Ramos (cell line): Measurements from ENCODE around the gene FMNL1.

ENCODE experiments used
- in situ Hi-C: fragments of 300-500 bp; cut with MboI; formaldehyde crosslinking; loops from one replicate; pipeline ENCODE4 v1.14.3; 2022; ENCODE audit warnings: low sequenced_read_pairs; ENCODE audit not compliant: unreplicated experiment

The FMNL1 gene

DNA sequence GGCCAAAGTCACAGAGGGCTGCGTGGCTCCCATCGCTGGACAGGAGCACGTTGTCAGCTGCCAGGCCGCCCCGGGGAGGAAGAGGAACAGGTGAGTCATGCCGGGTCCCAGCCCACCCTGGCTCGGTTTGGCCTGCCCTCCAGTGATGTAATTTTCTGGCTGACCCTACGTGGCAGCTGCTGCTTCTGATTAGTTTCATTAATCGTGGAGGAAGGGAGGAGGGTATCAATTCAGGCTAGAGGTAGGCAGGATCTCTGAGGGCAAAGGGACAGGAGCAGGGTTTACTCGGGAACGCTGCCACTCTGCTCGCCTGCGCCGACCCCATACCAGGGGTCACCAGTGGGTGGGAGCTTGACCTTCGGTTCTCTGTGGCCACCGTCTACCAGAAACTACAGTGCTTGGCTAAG lies 51.9 kb downstream of the FMNL1 start:
- in situ Hi-C loops: no loop called here

DNA sequence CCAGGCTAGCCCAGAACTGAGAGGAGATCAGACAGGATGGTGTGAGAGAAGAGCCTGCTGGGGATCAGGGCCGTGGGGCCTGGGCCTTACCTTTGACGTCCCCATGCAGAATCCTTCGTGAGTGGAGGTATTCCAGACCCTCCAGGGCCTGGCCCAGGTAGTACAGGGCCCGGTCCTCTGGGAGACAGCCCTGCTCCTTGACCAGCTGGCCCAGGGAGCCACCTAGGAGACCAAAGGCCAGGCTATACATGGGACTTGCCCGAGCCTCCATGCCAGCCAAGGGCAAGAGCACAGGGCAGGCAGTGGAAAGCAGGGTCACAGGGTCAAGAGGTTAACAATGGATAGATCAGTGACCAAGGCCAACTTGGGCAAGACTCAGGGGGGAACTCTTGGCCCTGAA lies 52.3 kb downstream of the FMNL1 start:
- in situ Hi-C loops: no loop called here

DNA sequence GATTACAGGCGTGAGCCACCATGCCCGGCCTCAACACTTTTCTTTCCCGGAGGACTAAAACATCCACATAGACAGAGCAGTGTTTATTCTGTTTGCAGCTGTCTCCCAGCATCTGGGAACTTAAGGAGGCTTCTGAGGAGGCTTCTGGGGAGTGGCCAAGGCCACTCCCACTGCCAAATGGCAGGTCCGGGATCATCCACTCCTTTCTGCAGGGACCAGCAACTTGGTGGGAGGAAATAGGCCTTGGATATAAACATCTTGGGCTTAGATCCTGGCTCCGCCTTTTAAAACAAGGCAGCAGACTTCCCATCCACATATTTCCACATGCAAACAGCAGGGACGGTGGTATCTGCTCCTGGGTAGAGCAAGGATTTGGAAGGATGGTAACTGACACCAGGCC lies 54.3 kb downstream of the FMNL1 start:
- in situ Hi-C loops: no loop called here

DNA sequence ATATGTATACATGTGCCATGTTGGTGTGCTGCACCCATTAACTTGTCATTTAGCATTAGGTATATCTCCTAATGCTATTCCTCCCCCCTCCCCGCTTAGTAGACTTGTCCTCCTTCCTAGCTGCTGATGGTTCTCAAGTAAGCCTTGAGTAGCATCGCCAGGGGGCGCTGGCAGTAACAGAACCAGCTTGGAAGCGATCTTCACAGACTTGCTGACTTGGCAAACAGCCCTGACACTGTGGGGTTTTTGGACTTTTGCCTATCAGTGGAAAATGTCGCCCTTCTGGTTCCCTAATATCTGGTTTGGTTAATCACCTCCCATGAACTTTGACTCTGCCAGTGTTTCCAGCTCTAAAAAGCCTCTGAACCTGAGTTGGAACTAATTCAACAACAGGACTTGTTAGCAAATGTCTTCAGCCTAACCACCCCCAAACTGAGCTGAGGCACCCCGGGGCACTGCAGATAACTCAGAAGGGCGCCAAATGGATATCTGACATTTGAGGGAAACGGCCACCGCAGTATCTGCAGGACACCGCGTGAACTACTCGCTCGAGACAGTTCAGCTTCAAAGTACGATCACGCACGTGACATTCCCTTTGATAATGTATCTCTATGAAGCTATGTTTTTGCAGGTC lies 55.6 kb downstream of the FMNL1 start:
- in situ Hi-C loops: no loop called here

DNA sequence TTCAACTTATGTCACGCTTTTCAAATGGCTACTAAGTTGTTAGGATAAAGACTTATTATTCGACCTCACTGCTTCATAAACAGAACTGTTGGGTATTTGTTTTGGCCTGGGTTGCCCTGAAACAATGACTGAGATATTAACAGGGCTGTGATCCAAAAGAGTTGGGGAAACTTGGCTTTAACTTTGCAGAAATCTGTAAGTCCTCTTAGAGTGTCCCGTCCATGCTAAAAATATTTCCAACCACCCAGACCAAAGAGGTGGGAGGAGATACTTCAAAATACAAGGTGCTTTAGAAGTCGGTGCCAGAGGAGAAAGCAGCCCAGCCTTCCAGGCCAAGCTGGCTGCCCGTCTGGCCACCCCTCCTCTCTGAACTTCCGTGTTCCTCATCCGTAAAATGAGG lies 56.3 kb downstream of the FMNL1 start:
- in situ Hi-C loops: no loop called here

DNA sequence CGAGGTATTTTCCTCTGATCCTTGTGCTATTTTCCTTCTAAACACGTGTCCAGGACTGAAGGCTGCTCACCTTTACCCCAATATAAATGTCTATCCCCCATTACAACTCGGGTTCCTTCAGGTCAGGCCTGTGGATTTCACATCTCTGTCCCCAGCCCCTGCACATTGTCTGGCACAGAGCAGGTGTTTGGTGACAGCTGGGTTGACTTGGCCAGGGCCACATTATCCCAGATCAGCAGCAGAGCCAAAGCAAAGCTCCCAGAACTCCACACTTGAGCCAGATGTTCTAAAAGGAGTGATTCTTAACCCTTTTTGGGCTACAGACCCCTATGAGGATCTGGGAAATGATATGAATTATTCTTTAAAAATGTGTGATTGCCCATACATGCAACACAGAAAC lies 58.2 kb downstream of the FMNL1 start:
- in situ Hi-C loops: loop anchor here (5.0 kb wide), 1 partner anchor 107 kb away; no protein-coding TSS in a partner anchor

DNA sequence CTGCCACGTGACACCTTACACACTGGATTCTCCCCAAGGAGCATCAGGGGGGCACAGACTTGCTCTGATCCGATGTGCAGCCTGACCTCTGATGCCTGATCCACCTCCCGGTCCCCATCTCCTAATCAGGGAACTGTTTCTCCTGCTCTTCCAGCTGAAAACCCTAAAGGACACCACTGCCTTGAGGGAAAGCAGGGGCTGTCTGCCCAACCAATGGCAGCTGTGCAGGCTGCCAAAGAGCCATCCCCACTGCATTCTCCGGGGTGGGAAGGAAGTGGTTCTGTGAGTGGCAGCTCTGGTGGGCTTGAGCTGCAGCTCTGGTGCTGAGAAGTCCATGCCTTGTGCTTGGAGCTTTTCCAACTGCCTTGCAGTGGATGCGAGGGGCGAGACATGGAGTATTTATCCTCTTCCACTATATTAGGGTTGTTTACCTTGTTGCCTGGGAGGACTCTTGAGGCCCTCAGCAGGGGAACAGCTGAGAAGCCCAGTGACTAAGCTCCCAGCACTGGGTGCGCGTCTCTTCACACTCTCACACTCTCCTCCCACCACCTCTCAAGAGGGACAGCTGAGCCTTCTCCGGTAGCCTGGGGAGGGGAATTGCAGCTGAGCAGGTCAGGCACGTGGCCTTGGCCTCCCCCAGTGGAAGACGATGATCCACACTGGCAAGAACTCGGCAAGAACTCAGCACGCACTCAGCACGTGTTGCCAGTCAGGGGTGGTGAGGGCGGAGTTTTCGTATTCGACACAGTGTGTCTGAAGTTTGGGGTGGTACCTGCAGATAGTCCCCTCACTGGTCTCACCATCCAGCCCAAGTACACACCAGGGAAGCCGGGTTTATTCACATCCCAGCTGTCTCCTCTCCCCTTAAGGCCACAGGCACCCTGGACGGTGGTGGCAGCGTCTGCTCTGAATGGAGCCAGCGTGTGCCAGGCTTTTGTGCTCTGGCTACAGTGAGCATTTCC lies 61.3 kb downstream of the FMNL1 start:
- in situ Hi-C loops: loop anchor here (5.0 kb wide), 1 partner anchor 104 kb away; no protein-coding TSS in a partner anchor

DNA sequence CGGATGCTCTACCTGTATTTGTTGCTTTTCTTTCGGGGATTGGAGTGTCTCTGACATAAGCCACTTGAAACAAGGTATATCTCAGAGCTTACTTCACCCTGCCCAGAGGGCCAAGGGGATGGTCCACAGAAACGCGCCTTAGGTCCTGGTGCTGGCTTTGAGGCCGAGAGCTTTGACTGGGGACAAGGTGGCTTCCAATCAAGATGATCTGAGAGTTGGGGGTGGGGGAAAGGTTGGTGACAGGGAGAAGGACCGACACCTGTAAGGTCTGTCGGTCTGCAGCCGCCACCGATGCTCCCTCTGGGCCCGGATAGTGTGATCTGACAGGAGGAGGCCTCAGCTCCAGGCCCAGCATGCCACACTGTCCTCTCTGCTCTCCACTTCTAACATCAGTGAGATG lies 62.0 kb downstream of the FMNL1 start:
- in situ Hi-C loops: loop anchor here (5.0 kb wide), 1 partner anchor 104 kb away; no protein-coding TSS in a partner anchor

DNA sequence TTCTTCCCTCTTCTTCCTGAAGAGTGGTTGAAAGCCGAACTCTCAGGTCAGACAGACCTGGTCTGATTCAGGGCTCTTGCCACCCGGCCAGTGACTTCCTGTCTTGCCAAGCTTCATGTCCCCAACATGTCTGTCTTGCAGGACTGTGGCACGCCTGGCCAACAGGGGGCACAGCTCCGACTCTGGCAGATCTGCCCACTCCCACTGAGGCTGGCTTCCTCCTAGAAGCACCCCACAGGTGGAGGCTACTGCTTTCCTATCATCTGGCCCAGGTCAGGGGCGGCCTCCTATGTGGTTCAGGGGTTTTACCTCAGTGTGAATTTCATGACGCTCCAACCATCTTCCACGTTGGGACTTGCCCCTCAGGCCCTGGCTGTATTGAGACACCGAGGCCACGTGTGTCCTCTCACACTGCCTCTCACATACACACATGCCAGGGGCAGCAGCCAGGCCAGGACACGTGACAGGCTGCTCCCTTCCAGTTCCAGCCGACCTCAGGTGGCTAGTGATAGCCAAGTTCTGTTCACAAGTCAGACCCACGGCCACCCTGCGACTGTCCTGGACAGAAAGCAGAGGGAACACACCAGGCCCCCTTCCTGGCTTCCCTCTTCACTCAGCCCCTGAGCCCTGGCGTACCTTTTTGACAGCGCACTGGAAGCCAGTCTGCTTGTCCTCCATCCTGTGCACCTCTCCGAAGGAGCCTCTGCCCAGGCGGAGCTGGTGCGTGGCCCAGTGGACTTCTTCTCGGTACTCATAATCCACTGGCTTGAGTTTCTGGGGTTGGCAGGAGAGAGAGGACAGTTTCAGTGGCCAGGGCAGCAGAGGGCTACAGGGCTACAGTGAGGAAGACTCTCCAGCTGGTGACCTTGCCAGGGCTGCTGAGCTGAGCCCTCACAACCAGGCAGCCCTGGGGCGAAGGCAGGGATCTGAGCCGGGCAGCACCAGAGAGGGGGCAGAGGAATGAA lies 62.8 kb downstream of the FMNL1 start:
- in situ Hi-C loops: loop anchor here (5.0 kb wide), 1 partner anchor 103 kb away; no protein-coding TSS in a partner anchor

DNA sequence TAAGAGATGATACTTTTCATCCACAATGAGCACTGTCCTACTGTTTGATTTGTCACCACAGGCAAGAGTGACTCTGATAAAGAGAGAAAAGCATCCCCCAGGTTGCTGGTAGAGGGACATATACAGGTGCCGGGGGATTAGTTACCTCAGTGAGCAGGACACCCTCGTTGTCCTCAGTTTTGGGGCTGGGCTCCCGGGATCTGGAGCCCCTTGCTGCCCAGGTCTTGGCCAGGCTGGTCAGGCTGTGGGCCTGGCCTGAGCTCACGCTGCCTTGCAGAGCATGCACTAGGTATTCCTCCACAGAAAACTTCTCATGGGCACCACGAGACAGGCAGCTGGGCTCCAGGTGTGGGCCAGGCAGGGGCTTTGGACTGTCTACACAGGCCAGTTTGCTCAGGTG lies 64.6 kb downstream of the FMNL1 start:
- in situ Hi-C loops: no loop called here

DNA sequence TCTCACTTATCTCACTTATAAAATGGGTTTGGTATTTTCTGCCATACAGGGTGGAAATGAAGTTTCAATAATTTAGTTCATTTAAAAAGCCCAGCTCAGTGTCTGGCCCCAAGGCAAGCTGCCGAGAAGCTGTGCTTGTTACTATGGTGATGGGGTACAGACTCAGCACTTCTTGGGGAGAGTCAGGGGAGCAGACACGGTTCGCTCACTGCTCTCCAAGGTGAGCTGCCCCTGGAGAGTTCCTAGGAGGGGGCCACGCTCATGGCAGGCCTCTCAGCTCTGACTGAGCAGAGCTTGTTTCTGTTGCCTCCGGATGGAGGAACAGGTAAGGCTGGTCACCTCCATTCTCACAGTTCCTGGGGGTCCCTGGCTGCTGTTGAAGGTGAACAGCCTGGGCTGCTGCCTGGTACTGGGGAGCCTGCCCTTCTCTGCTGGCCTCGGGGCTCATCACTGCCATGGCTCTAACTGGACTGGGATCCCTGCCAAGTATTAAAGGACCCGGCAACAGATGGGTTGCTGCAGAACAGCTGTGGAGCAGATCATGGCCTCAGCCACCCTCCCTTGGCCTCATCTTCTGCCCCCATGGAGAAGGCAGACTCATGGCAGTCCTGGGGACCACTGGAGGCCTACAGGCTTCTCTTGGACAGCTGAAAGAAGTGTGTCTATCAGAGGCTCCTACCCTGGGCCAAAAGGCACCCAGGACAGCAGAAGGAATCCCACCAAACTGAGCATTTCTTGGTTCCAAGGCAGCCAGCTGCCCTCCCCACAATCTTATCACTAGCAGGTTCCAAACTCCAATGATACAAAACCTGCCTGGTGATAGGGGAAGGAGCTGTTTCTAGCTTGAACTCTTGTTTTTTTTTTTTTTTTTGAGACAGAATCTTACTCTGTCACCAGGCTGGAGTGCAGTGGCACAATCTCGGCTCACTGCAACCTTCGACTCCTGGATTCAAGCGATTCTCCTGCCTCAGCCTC lies 66.1 kb downstream of the FMNL1 start:
- in situ Hi-C loops: no loop called here

DNA sequence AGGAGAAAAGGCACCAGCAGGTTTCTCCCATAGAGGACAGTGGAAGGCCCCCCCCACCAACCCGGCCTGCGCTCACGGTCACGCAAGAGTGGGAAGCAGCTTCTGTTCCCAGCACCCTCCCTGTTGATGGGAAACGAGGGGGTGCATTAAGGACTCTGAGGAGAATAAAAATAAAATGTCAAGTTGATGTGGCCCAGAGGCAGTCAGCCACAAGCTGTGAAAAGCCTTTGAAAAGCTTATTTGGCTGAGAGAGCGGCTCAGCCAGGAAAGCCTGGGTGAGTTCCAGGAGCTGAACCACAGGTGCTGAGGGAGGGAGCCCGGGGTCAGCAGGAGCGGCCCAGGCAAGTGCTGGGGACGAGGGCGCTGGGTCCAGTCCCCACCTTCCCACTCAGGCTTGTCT lies 67.1 kb downstream of the FMNL1 start:
- in situ Hi-C loops: no loop called here

DNA sequence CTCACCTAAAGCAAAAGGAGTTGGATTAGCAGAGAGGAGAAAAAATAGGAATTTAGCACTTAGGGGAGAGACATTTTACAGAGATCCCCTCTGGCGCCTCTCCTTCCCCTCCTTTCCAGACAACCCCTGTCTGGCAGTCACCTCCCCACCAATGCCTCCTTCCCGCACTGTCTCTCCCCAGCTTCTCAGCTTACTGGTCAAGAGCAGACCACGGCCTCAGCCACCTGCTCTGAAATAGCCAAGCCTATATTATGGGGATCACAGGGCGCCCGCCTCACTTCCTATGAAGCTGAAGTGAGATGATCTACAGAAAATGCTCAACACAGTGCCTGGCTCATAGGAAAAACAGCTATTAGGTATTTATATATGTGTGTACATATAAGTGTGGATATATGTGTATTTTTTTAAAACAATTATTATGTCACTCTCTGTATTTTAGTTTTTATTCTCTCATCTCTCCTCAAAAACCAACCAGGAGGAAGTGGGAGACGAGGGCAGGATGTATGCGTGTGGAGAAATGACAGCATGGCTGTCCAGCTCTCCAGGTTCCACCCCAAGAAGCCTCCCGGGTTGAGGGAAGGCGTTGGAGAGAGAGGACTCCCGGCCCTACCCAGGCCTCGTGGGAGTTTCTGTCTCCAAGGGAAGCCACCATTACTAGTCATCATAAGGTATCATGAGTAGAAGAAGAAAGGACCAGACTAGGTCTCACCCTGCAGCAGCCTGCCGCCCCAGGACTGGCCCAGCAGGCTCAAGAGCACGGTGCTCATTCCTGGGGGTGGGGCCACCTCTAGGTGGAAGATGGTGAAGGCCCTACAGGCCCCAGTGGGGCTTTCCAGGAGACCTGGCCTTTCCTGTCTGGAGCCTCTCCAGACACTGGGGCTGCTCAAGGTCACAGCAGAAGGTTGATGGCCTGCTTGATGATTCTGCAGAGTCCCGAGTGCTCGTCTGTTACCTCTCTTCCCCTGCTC lies 67.9 kb downstream of the FMNL1 start:
- in situ Hi-C loops: no loop called here

DNA sequence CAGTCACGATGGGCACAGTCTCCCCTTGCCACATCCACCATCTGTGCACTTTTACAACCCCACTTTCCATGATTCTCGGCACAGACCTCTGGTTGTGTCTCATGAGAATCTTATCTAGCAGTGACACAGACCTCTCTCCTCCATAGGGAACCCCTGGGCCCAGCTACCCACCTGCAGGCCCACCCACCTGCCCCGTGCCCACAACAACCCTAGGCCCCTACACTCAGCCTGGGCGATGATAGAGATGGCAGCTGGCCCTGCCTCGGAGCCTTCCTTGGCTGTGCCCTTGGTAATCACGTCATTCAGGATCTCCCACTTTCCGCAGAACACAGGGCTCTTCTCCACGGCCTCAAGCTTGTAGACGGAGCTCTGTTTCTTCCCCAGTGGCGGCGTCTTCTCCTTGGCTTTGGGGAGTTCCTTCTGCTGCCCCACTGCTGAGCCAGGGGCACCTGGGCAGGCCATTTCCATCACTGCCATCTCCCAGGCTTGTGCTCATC lies 68.6 kb downstream of the FMNL1 start:
- in situ Hi-C loops: no loop called here

DNA sequence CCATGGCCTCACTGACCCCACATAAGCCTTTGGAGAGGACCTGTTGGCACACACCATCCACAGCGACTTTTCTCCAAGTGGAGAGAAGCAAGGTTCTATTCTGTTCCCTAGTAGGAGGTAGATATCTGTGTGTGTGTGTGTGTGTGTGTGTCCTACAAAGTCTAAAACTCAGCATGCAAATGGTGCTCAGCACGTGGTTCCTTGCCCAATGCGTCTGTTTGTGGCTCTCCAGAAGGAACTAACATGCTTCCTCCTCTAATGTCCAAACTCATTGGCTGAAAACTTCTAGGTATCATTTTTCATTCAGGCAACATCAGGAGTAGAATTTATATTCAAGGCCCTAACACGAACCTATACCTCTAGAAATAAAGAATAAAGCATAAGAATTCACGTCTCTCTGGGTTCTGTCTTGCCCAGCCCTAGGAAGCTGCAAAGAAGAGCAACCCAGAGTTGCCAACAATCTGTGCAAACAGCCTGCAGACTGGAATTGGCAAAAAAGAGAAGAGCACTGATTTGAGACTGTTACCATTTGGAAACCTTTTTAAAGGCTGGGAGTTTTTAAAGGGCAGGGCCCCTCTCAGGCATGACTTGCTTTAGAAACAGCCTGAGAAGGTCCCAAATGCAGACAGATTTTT lies 69.6 kb downstream of the FMNL1 start:
- in situ Hi-C loops: no loop called here

DNA sequence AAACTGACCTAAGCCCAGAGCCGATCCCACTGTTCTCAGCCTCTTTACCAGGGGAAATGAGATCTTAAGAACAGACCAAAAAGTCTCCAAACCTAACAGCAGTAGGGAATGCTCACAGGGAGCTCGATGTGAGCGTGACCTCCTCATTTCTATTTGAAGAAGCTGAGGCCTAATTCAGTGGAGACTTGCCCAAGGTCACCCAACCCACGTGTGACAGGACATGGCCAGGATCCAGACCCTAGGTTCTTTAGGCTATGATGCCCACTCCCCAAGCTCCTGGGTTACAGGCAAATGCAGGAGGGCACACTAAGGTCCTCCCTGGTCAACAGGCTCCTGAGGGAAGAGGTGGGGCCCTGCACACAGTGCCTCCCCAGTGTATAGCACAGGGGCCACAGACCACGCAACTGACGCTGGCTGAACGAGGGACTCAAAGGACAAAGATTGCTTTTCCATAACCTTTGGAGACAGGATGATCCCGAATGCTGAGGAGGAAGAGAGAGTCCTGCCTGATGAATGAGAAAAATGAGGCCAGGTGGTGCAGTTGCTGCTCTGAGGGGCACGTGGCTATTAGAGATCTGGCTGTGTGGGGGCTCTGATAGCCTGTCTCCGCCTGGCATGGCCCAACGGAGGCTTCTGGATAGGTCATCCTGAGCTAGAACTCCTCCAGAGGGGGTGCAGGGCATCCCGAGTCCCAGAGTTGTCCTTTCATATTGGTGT lies 71.2 kb downstream of the FMNL1 start:
- in situ Hi-C loops: no loop called here
